GM19372 (cell line): Measurements from ENCODE around the gene ZNHIT1.

Source experiments
- ATAC-seq: cut with Tn5 transposase; IDR thresholded peaks from one replicate; pipeline ENCODE4 v1.9.1; 2021; ENCODE audit warnings: mild to moderate bottlenecking, low read depth, moderate library complexity; ENCODE audit not compliant: unreplicated experiment

The ZNHIT1 gene

DNA sequence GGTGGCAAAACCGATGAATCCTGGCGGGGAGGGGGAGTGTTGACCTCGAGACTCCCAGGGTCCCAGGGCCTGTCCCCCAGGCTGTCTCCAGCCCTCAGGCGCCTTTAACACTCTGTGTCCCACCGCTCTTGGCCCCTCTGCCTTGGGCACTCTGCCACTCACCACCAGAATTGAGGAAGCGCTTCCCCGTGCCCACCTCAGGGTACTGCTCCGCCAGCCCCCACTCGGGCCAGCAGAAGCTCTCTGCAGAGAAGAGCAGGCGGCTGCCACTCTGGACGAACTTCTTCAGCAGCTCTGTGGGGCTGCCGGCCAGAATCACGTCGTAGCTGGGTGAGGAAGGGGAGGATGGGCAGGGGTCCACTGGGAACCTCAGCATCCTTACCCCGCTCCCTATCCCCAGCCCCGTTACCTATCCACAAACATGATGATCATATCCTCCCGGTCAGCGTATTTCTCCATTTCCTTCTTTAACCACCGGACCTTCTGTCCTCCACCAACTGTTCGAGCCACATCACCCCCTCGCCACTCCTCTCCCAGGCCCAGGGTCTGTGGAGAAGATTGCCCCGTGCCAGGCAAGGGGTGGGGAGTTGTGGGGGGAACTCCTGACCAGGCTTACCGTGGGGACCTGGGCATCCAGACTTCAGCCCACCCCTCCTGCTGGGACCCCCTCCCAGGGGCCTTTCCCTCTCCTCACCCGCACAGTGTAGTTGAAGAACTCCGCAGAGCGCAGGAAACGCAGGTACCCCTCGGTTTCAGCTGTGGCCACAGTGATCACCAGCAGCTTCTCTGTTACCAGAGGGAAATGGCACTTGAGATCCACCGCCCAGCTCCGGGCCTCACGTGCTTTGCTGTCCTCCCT, 1.7 kb upstream of the ZNHIT1 start:
- no peak for ATAC-seq

DNA sequence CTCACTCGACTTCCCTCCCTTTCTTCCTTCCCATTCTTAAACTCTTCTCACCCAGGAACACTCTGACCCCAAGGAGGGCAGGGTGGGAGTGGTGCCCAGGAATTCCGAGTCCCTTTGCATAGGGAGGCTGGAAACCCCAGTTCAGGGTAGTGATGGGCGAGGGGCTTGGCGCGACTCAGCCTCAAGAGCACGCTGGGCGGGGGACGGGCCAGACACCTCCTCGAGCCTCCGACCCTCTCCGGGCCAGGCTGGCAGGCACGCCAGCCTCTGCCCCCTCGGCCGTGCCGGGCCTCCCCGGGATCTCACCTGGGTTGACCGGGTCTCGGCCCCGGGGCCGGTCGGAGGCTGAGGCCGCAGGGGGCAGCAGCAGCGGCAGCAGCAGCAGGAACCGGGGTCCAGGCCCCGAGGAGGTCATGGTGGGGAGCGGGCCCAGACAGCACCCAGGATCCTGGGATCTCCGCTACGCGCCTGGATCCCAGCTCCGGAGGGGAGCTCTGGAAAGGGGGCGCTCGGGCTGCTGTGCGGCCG, 1.0 kb upstream of the ZNHIT1 start:
- peak; percentile 11 for ATAC-seq

- peak; percentile 8 for ATAC-seq
Measured at GRCh38 chr7:101218236-101219125, 516 bp downstream of the ZNHIT1 start.

GRCh38 chr7:101220295-101220694, 2.3 kb downstream of the ZNHIT1 start:
- ATAC-seq: no peak

DNA sequence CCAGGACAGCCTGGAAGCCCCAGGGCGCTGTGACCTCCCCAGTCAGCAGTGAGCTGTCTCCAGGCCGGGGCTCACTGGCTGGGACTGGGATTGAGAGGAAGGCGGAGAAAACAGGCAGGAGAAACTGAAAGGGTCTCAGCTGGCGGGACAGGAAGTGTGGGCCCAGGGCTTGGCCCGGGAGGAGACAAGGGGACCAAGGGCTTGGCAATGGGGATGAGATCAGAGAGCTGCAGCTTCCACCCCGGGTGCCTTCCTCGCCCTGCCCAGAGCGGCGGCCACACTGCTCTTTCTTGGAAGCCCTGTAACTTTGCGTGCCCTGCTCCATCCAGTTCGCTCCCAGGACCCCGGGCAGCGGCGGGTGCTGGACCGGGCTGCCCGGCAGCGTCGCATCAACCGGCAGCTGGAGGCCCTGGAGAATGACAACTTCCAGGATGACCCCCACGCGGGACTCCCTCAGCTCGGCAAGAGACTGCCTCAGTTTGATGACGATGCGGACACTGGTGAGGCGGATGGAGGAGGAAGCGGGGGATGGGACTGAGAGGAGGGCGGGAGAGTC, 4.4 kb downstream of the ZNHIT1 start:
- ATAC-seq: no peak

- no peak for ATAC-seq
Measured at GRCh38 chr7:101223528-101223927, 5.6 kb downstream of the ZNHIT1 start.

- no peak for ATAC-seq
Measured at GRCh38 chr7:101225650-101226049, 7.7 kb downstream of the ZNHIT1 start.

DNA sequence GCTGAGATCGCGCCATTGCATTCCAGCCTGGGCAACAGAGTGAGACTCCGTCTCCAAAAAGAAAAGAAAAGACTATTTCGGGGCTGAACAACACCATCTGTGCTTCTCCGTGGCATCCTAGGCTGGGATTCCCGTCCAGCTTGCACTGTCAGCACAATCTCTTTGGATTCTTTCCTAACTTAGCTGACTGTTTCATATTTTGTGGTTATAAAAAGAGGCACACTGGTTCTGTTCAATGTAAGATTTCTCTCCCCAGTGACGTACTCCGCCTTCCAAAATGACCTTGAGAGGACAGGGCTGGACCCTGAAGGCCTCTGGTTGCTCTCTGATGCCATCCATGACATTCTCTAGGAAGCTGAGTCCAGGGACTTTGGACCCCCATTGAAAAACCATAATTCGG, 8.8 kb downstream of the ZNHIT1 start:
- ATAC-seq: no peak

- no peak for ATAC-seq
Measured at GRCh38 chr7:101231644-101232043, 13.7 kb downstream of the ZNHIT1 start.

DNA sequence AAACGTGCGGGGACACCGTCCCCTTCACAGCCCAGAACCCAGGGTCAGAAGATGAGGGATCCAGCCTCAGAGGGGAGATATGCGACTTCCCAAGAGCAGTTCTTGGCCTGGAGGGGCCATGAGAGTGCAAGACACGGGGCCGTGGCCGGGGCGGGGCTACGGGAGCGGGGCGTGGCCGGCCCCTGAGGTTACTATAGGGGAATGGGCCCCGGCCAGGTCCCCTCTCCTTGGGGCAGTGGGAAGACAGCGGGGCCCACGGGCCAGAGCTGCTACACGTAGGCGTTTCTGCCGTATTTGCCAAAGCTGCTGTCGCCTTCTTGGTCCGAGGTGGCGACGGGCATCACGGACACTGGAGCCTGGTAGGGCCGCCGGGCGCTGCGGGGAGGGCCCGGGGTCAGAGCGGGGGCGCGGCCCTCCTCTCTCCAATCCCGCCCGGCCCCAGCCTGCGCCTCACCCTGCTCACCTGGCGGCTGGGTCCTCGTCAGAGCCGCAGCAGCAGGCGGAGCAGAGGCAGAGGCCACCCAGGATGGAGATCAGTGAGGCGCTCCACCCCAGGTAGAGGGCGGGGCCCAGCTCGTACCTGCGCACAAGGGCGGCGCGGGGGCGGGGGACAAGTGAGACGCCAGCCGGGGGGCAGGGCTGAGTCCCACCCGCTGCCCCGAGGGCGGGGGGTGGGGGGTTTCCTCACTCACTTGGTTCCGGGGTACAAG, 14.3 kb downstream of the ZNHIT1 start:
- ATAC-seq: no peak

- ATAC-seq: no peak
Measured at GRCh38 chr7:101233907-101234547, 16.1 kb downstream of the ZNHIT1 start.

DNA sequence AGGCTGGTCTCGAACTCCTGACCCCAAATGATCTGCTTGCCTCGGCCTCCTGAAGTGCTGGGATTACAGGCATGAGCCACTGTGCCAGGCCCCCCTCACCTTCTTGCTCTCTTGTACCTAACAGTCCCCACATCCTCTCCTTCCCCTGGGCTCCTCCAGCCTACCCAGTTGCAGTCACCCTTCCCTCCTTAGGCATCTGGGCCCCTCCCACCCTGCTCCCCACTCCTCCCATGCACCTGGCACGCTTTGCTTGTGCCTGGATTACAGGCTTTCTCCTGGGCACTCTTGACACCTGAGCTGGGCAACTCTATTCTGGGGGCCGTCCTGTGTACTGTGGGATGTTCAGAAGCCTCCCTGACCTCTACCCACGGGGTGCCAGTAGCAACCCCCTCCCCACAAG, 16.7 kb downstream of the ZNHIT1 start:
- ATAC-seq: no peak

GRCh38 chr7:101235050-101235449, 17.1 kb downstream of the ZNHIT1 start:
- no peak for ATAC-seq

DNA sequence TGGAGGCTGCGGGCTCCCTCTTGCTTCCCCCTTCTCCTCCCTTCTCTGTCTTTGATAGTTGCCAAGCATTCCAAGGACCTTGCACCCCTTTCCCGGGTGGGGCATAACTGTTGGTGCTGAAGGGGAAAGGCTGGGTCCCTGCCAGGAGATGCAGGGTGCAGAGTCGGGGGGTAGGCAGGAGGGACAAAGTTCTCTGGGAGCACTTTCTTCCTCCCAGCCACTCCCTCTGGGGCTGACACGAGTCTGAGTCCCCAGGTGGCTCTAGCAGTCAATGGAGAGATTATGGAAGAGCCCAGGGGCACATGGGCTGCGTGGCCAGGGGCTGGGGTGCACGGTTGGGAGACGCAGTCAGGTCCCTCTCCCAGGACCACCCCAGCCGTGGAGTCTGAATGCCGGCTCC, 17.6 kb downstream of the ZNHIT1 start:
- ATAC-seq: no peak

GRCh38 chr7:101236292-101236835, 18.4 kb downstream of the ZNHIT1 start:
- ATAC-seq: no peak

DNA sequence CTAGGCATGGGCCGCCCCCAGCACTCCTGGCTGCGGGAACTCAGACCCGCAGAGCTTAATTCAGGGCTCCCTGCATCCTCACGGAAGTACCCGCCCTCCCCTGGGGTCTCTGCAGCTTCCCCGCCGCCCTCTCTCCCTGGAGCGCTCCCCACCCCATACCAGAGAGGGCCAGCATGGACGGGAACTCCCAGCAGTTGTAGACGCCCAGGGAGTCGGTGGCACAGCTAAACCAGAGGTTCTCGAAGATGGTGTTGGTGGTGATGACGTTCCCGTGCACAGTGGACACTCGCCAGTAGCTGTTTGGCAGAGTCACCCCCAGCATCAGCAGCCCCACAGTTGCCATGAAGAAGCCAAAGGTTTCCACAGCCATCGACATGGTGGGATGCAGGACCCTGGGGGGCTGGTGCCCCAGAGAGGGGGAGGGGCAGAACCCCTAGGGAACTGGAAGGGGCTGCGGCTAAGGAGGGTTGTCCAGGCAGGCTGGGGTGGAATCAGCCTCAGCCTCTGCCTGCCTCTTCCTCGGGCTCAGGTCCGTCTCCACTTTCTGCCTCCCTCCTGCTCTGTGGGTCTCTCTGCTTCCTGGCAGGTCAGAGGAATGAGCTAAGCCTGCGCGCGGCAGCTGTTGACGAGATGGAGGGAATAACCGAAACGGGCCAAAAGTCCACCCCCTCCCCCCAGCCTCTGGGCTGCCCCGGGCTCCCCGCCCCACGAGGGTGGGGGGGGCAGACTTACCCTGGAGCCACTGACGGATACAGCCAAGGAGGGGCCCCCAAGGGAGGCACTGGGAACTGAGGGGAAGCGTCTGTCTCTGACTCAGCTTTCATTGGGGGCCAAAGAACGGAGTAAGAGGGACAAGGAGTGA, 19.5 kb downstream of the ZNHIT1 start, which contains the start of gene CLDN15:
CLDN15 (minus strand) TSS at position 597 of the 862 bp plus-strand sequence; CDS start at position 376, 221 bp downstream.
- no peak for ATAC-seq

DNA sequence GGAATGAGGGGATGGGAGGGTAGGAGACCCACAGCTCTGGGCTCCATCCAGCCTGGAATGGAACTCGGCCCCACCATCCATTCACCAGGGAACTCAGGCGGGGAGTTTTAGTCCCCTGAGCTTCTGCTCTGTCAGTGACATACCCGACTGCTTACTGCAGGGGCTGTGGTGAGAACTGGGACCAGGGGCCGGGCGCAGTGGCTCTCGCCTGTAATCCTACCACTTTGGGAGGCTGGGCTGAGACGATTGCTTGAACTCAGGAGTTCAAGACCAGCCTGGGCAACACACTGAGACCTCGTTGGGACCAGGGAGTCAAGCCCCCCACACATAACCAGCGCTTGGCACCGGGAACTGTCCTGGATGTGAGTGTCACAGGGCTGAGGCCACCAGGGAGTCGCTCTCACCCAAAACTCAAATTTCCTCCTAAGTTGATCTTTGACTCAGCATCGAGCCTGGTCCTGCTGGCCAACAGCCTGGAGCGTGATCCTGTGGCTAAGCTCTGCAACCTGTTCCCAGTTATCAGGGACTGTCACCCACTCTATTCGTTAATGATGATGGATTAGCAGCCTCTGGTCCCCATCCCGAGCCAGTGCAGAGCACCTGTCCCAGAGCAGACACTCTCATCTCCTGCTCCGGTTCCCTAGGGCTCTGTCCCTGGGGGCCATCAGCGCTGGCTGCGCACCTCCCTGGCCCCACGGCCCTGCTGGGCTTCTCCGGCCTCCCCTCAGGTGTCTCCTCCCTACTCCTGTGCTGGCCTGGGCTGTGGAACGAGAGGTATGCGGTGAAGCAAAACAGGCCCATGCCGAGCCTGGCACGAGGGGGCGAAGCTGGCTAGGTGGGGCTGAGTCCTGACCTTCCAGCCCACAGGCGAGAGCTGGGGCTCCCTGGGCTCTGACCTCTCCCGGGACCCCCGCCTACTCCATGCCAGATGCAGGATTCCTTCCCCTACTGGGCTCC, 20.5 kb downstream of the ZNHIT1 start:
- ATAC-seq: no peak
